Adipose tissue (tissue), 3 donors: ENCODE results near the gene MAP1LC3B2. TPM values are rescaled to one million over a fixed set of nuclear protein-coding genes. Genes with fewer than 3 reads are reported as not detected.

Experiments
- H3K27ac ChIP-seq: one replicate; pipeline ENCODE4 v1.5.1; 2013; ENCODE audit warnings: low read depth, low read length
- WGBS, 3 donors: extraction: QIAGEN DNeasy Blood & Tissue Kit; methylation state at CpG; one replicate each; pipeline ENCODE4 v1.1.7; 2013; 5-methylcytosine and 5-hydroxymethylcytosine counted together
- polyA plus RNA-seq, 3 donors: library from polyadenylated mRNA; stranded (reverse); fragments of 200-250 nt; gene quantifications; one replicate each; pipeline ENCODE4 v1.2.3, GENCODE V29; 2013
- donor health status: healthy with polysubstance abuse.
- donor health status: Bipolar disorder and iron deficiency.
- donor health status: healthy.

The MAP1LC3B2 gene
- polyA plus RNA-seq, 3 donors: 0.44 to 1.5 (median 1.1) TPM

DNA sequence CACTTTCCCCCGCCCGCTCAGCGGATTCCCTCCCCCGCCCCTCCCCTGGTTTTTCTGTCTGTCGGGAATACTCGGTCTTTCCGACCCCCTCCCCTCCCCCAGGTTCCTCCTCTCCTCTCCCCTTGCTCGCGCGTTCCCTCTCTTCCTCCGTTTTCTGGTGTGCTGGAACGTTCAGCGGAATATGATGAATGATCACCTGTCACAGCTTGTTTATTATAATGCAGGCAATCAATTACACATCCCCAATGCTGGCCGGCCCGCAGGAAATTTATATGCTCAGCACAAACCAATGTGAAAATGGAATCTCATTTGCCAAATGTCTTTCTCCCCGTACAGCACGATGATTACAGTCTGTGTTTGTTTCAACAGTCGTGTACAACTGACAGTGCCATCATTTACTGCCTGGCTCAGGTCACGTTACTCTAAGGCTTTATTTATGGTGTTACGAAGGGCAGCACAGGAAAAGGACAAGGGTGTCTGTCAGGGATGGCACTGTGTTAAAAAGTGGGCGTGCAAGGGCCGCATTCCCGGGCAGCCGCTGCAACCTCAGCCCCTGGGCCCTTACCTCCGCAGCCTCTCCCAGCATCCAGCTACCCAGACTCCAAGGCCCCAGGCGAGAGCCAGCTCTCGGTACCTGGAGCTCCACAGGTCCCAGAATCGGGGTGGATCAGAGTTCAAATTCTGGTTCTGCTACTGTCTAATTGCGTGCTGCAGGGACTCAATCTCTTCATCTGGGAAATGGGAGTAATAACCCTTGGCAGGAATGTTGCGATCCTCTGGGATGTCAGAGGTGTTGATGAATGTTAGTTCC lies 24.7 kb upstream of the MAP1LC3B2 start:
- no peak overlapping the region for H3K27ac ChIP-seq

GRCh38 chr12:116535241-116535640 lies 23.9 kb upstream of the MAP1LC3B2 start:
- H3K27ac ChIP-seq: no peak overlapping the region
- 61 to 64% (median 63%) methylated on average over 5 of the region's 5 CpGs for WGBS, 3 donors

More for the DNA sequence above, 24.7 kb upstream of the MAP1LC3B2 start:
- 23 to 25% (median 25%) methylated on average over 30 of the region's 30 CpGs for WGBS, 3 donors

DNA sequence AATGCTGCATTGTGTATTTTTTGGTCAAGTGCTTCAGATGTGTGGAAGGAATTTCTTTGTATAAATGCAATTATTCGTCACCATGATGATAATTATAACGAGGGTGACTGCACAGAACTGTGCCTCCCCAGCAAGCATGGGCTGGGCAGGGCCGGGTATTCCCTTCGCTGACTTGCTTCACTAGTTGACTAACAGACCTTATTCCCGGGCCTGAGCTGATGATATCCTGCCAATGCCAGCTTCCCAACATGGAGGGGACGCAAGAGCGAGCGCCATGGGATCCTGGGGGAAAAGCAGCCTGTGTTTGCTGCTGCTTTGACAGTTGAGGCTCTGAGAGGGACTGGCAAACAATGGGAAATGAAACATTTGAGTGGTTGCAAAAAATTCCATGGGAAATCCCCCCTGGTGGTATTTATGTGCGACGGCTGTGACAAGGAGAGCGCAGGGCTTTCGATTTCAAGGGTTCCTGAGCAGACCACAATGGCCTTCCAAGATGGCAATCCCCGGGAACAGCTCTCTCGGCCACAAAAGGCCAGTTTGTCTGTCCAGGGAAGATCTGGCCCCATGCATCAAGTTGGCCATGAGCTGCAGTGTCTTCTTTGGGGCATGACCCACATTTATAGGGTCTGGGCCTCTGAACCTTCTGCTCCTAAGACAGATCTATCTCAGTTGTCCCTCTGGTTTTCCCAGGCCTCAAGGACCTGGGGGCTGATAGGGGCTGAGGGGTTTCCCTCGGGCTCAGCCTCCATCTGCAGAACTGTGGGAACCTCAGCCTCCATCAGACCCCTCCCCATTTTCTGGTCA lies 21.9 kb upstream of the MAP1LC3B2 start:
- no peak overlapping the region for H3K27ac ChIP-seq
- WGBS, 3 donors: 81 to 92% (median 84%) methylated on average over 15 of the region's 15 CpGs

DNA sequence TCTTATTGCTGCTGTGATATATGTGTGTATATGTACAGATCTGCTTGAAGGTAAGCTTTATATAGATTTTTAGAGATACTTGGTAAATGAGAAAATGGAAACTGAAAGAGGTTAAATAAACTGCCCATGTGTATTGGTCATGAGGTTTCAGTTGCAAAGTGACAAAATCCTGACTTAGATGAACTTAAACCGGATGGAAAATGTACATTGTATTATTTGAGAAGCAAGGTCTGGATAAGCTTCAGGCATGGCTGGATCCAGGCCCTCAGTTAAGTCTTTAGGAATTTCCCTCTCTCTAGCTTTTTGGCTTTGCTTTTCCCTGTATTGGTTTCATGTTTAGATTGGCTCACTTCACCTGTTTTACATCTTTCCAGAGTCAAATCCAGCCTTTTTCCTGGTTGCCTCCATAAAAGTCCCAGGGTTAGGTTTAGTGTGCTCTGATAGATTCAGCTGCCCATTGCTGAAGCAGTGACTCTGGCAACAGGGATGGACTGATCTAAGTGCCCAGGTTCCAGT lies 21.0 kb upstream of the MAP1LC3B2 start:
- no peak overlapping the region for H3K27ac ChIP-seq
- 65 to 70% (median 69%) methylated on average over 1 of the region's 1 CpG for WGBS, 3 donors

- 56 to 80% (median 60%) methylated on average over 8 of the region's 8 CpGs for WGBS, 3 donors
- no peak overlapping the region for H3K27ac ChIP-seq
Observed at GRCh38 chr12:116538682-116539305, 20.4 kb upstream of the MAP1LC3B2 start.

GRCh38 chr12:116539361-116539771 lies 19.8 kb upstream of the MAP1LC3B2 start:
- no peak overlapping the region for H3K27ac ChIP-seq
- WGBS, 3 donors: 21 to 74% (median 25%) methylated on average over 1 of the region's 1 CpG

- no peak overlapping the region for H3K27ac ChIP-seq
- 19 to 36% (median 33%) methylated on average over 17 of the region's 17 CpGs for WGBS, 3 donors
Observed at GRCh38 chr12:116539905-116540482, 19.2 kb upstream of the MAP1LC3B2 start.

GRCh38 chr12:116540622-116541152 lies 18.5 kb upstream of the MAP1LC3B2 start:
- no peak overlapping the region for H3K27ac ChIP-seq
- 75 to 86% (median 78%) methylated on average over 5 of the region's 5 CpGs for whole genome bisulfite sequencing, 3 donors

GRCh38 chr12:116541547-116542344 lies 17.4 kb upstream of the MAP1LC3B2 start:
- 85 to 98% (median 95%) methylated on average over 8 of the region's 8 CpGs for WGBS, 3 donors
- no peak overlapping the region for H3K27ac ChIP-seq

GRCh38 chr12:116542345-116542956 lies 16.7 kb upstream of the MAP1LC3B2 start:
- WGBS, 3 donors: 65 to 75% (median 68%) methylated on average over 15 of the region's 15 CpGs
- no peak overlapping the region for H3K27ac ChIP-seq

DNA sequence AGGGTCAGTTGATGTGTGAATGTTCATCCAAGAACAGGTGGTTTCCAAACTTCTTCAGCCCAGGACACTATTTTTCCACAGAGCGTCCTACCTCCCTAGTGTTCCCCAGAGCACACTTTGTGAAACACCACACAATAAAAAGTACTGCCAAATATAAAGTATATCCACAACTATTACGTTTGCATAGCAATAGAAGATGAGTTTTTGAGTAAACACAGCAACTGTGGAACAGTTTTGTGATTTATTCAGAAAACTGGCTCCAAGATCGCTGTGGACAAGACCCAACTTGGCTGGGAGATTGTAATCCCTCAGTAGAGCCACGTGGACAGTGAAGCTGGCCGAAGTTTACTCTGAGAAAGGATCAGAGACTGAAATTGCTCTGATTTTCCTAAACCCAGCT lies 14.5 kb upstream of the MAP1LC3B2 start:
- H3K27ac ChIP-seq: no peak overlapping the region
- 55 to 75% (median 60%) methylated on average over 5 of the region's 5 CpGs for WGBS, 3 donors

GRCh38 chr12:116545144-116545543 lies 14.0 kb upstream of the MAP1LC3B2 start:
- no peak overlapping the region for H3K27ac ChIP-seq
- WGBS, 3 donors: 61 to 80% (median 66%) methylated on average over 6 of the region's 6 CpGs

DNA sequence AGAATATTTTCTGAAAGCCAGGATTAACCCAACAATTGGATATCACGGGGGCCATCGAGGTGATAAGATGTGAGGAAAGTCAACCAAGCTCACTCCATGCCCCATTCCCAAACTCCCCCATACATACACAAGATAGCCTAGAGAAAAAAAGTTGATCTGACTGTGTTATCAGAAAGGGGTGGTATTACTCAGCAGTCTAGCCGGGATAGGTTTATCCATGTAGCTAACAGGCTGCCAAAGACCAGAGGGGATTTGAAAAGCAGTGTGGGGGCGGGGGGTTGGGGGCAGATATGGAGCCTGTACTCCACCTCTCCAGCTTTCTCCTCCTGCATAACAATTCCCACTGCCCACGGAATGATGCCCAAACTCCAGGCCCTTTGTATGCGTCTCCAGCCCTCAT lies 13.2 kb upstream of the MAP1LC3B2 start:
- H3K27ac ChIP-seq: no peak overlapping the region
- 85 to 91% (median 90%) methylated on average over 6 of the region's 6 CpGs for WGBS, 3 donors

GRCh38 chr12:116547955-116548501 lies 11.2 kb upstream of the MAP1LC3B2 start:
- no peak overlapping the region for H3K27ac ChIP-seq
- 37 to 54% (median 38%) methylated on average over 10 of the region's 10 CpGs for WGBS, 3 donors

GRCh38 chr12:116549993-116550392 lies 9.2 kb upstream of the MAP1LC3B2 start:
- 74 to 86% (median 80%) methylated on average over 10 of the region's 10 CpGs for WGBS, 3 donors
- H3K27ac ChIP-seq: no peak overlapping the region

- no peak overlapping the region for H3K27ac ChIP-seq
- WGBS, 3 donors: 67 to 96% (median 90%) methylated on average over 2 of the region's 2 CpGs
Observed at GRCh38 chr12:116551151-116551550, 8.0 kb upstream of the MAP1LC3B2 start.

DNA sequence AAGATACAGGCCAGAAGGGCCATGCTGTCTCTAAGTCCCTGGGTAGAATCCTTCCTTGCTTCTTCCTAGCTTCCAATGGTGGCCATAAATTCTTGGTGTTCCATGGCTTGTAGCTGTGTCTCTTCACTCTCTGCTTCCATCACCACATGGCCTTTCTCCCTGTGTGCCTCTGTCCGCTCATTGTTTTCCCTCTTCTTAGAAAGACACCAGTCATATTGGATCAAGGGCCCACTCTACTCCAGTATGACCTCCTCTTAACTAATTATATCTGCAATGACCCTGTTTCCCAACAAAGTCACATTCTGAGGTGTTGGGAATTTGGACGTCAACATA lies 7.6 kb upstream of the MAP1LC3B2 start:
- 82 to 94% (median 85%) methylated on average over 2 of the region's 2 CpGs for WGBS, 3 donors
- H3K27ac ChIP-seq: no peak overlapping the region
